GM12878 (cell line): ENCODE data around the gene NTRK3. TPM values are rescaled to one million over a fixed set of nuclear protein-coding genes. Genes with fewer than 3 reads are reported as not detected.

Experiments used
- ATAC-seq: fragments of 200-7000 bp; cut with Tn5 transposase; 3 replicates; pipeline ENCODE4 v1.9.1; 2020; ENCODE audit warnings: mild to moderate bottlenecking, moderate library complexity
- BruUV-seq: library from RNA; stranded (reverse); fragments of 400-500 nt; replicated peaks from 2 replicates; lab custom pipeline; 2021; lab: Mats Ljungman, UMichigan
- CTCF ChIA-PET: fragments of 300-600 bp; sonication (Branson Sonifier 250); formaldehyde crosslinking; extraction: SDS; loops from one replicate; lab custom pipeline; 2021; ENCODE audit warnings: inconsistent platforms; lab: Yijun Ruan, JAX
- POLR2A ChIA-PET: fragments of 350-600 bp; formaldehyde crosslinking; extraction: SDS; loops from one replicate; lab custom pipeline; 2021; ENCODE audit warnings: inconsistent platforms; lab: Charles Lee
- RAD21 ChIA-PET: fragments of 300-600 bp; sonication (Branson Sonifier 250); formaldehyde crosslinking; loops from one replicate; lab custom pipeline; 2023; ENCODE audit warnings: antibody characterized with exemption; ENCODE audit not compliant: unreplicated experiment; lab: Charles Lee
- SMC1A ChIA-PET: fragments of 300-600 bp; sonication (Branson Sonifier 250); formaldehyde crosslinking; loops from one replicate; lab custom pipeline; 2023; ENCODE audit not compliant: unreplicated experiment, uncharacterized antibody; lab: Charles Lee
- DNase-seq: peaks from one replicate; pipeline ENCODE4 v3.0.0-alpha.2; 2011; ENCODE audit warnings: low read depth, low spot score
- FAIRE-seq: peaks from 3 replicates; lab custom pipeline; 2011; peaks lifted over from hg19 to GRCh38; lab: Jason Lieb, UNC
- H2AFZ ChIP-seq: 2 replicates; pipeline ENCODE4 v1.6.0; 2011; ENCODE audit warnings: low read depth, low read length, control low read depth; ENCODE audit not compliant: control insufficient read depth
- H3K27ac ChIP-seq: 2 replicates; pipeline ENCODE4 v1.5.1; 2011; ENCODE audit warnings: control low read depth; ENCODE audit not compliant: control insufficient read depth, insufficient read depth
- H3K27me3 ChIP-seq, 2 experiments: replicated peaks in 1 of 2; 2 replicates each; pipeline versions ENCODE4 v1.6.0 to v1.6.1; 2011; ENCODE audit warnings: low read length in 1 of 2; ENCODE audit not compliant: control insufficient read depth in 2 of 2, insufficient read depth in 2 of 2
- H3K36me3 ChIP-seq, 2 experiments: 2 replicates each; pipeline ENCODE4 v1.5.1; 2011; ENCODE audit warnings: low read length in 1 of 2; ENCODE audit not compliant: control insufficient read depth in 2 of 2, insufficient read depth in 2 of 2
- H3K4me1 ChIP-seq: 2 replicates; pipeline ENCODE4 v1.6.1; 2011; ENCODE audit warnings: mild to moderate bottlenecking, low read length, moderate library complexity, mixed read lengths; ENCODE audit not compliant: control insufficient read depth, insufficient read depth
- H3K4me2 ChIP-seq: 2 replicates; pipeline ENCODE4 v1.6.0; 2011; ENCODE audit warnings: control low read depth; ENCODE audit not compliant: control insufficient read depth, insufficient read depth
- H3K4me3 ChIP-seq: fragments of 200-600 bp; sonication (generic); 2 replicates; pipeline ENCODE4 v1.5.1; 2016
- H3K79me2 ChIP-seq: 2 replicates; pipeline ENCODE4 v1.6.0; 2011; ENCODE audit warnings: low read length; ENCODE audit not compliant: control insufficient read depth, insufficient read depth
- H3K9ac ChIP-seq: 2 replicates; pipeline ENCODE4 v1.8.0; 2011; ENCODE audit warnings: low read length, control low read depth, mixed read lengths; ENCODE audit not compliant: control insufficient read depth, insufficient read depth
- H3K9me3 ChIP-seq: replicated peaks from 3 replicates; pipeline ENCODE4 v1.5.1; 2011; ENCODE audit warnings: mild to moderate bottlenecking, low read length; ENCODE audit not compliant: control insufficient read depth, insufficient read depth
- H4K20me1 ChIP-seq: 2 replicates; pipeline ENCODE4 v1.6.0; 2011; ENCODE audit not compliant: control insufficient read depth, insufficient read depth
- MTA2 ChIP-seq: fragments of 450-650 bp; IDR thresholded peaks from 2 replicates; pipeline ENCODE4 v1.6.1; 2016; ENCODE audit warnings: low read depth, mild to moderate bottlenecking, moderate library complexity
- POLR2A ChIP-seq: IDR thresholded peaks from 2 replicates; pipeline ENCODE4 v1.6.1; 2011; ENCODE audit warnings: low read depth, mild to moderate bottlenecking, low read length
- POLR2AphosphoS2 ChIP-seq: IDR thresholded peaks from 2 replicates; pipeline ENCODE4 v1.6.1; 2011; ENCODE audit warnings: low read depth, mild to moderate bottlenecking, low read length, improper control_type of control experiment, moderate library complexity
- RBBP5 ChIP-seq: fragments of 200-600 bp; sonication (generic); conservative IDR thresholded peaks from 2 replicates; pipeline ENCODE4 v1.6.1; 2016
- ZNF207 ChIP-seq: fragments of 450-650 bp; IDR thresholded peaks from 2 replicates; pipeline ENCODE4 v1.6.1; 2014; ENCODE audit warnings: antibody characterized with exemption, mild to moderate bottlenecking, borderline replicate concordance
- ZNF592 ChIP-seq: fragments of 450-650 bp; IDR thresholded peaks from 2 replicates; pipeline ENCODE4 v1.6.1; 2017; ENCODE audit warnings: mild to moderate bottlenecking, moderate library complexity
- WGBS: methylation state at CpG from one replicate; pipeline ENCODE4 v1.1.6; 2016; ENCODE audit warnings: low lambda C conversion rate; ENCODE audit not compliant: insufficient replicate concordance, insufficient coverage; ENCODE audit errors: missing lambda C conversion rate; 5-methylcytosine and 5-hydroxymethylcytosine counted together
- in situ Hi-C: fragments of 300-500 bp; cut with MboI; formaldehyde crosslinking; loops from 9 replicates; pipeline ENCODE4 v1.14.3; 2018; ENCODE audit warnings: mixed read lengths
- intact Hi-C: fragments of 100-400 bp; cut with micrococcal nuclease; formaldehyde crosslinking; loops from one replicate; pipeline ENCODE4 v1.14.2; 2022; ENCODE audit not compliant: unreplicated experiment
- polyA plus RNA-seq, 11 experiments: library from polyadenylated mRNA; depleted of rRNA in 4 of 11; unstranded in 6 of 11; stranded (reverse) in 5 of 11; fragments of >200 nt; fragmentation: Nextera tagmentation in 4 of 11; fragmentation: Illumina TruSeq in 1 of 11; extraction: Ambion mirVana in 4 of 11; extraction: Trizol in 1 of 11; gene quantifications; 1 replicate in 1 of 11; 2 replicates in 10 of 11; pipeline versions ENCODE4 v1.2.1 to v1.2.3, GENCODE V29; 2011 to 2016; ENCODE audit warnings: inconsistent platforms in 2 of 11, missing spikeins in 2 of 11, low read depth in 1 of 11
- total RNA-seq, 4 experiments: library from RNA; depleted of rRNA in 3 of 4; stranded (reverse); fragments of >200 nt in 3 of 4; fragmentation: Illumina TruSeq in 1 of 4; extraction: Trizol in 1 of 4; gene quantifications; 2 replicates each; pipeline versions ENCODE4 v1.2.1 to v1.2.3, GENCODE V29; 2013 to 2021

Gene NTRK3
- total and polyA plus RNA-seq, 10 of the 15 experiments (the other 5 are each of a cell fraction or from before 2014, with no cell fraction given), result not detected

- Histone ChIP-seq H3K27me3 (no peaks in the 10 kb centered on the region; a peak in 1 of 4 replicates), H3K27ac (no peak overlapping the region), H3K4me3 (no peak overlapping the region), H2AFZ (no peak overlapping the region), H3K36me3 (no peaks in the 10 kb centered on the region), H3K9me3 (no peaks in the 10 kb centered on the region; the same call in 2 of the 3 replicates), H4K20me1 (no peaks in the 10 kb centered on the region), H3K4me2 (no peak overlapping the region), H3K4me1 (no peaks in the 10 kb centered on the region), H3K79me2 (no peaks in the 10 kb centered on the region), H3K9ac (no peak overlapping the region)
- in situ Hi-C loops, result no loop called here
- CTCF ChIA-PET, result no interaction called here
- intact Hi-C loops, result no loop called here
- WGBS, result 34% methylated on average over 9 of the region's 9 CpGs
- no peak for TF ChIP-seq POLR2A
- TF ChIP-seq MTA2, result no peak
- RAD21 ChIA-PET, result no interaction called here
- BruUV-seq, result no TSS peak
- ATAC-seq (no peak), DNase-seq (no peak), FAIRE-seq (no peak)
- POLR2A ChIA-PET, result no interaction called here
- SMC1A ChIA-PET, result interaction anchor here (0.5 to 0.6 kb wide), 2 partner anchors 499 to 1967 kb away, joined by 3 read pairs; no protein-coding TSS in a partner anchor
These were observed 37.9 kb downstream of the NTRK3 start for GRCh38 chr15:88218557-88219221.

GRCh38 chr15:88215066-88215648 is 41.4 kb downstream of the NTRK3 start:
- Histone ChIP-seq H3K36me3 (no peaks in the 10 kb centered on the region), H3K9me3 (no peaks in the 10 kb centered on the region; the same call in 2 of the 3 replicates), H4K20me1 (no peaks in the 10 kb centered on the region), H3K4me1 (no peaks in the 10 kb centered on the region), H3K79me2 (no peaks in the 10 kb centered on the region), H3K27me3 (no peaks in the 10 kb centered on the region), H3K27ac (no peak overlapping the region), H3K4me3 (no peak overlapping the region), H2AFZ (no peak overlapping the region), H3K9ac (no peak overlapping the region), H3K4me2 (no peak overlapping the region)
- ATAC-seq (no peak), DNase-seq (no peak), FAIRE-seq (no peak)
- RAD21 ChIA-PET, result no interaction called here
- intact Hi-C loops, result no loop called here
- in situ Hi-C loops, result no loop called here
- SMC1A ChIA-PET, result no interaction called here
- POLR2A ChIA-PET, result no interaction called here
- TF ChIP-seq POLR2AphosphoS2, result no peak
- TF ChIP-seq ZNF592, result no peak
- no peak for TF ChIP-seq RBBP5
- no peak for TF ChIP-seq ZNF207
- BruUV-seq, result no TSS peak
- CTCF ChIA-PET, result no interaction called here
- WGBS, result 54% methylated on average over 16 of the region's 16 CpGs
